T-helper 1 cell treated with Interleukin-12 subunit alpha and Interleukin-12 subunit beta and Interleukin-4 antibody, amounts not matched to agents 30 μg/mL and 1 μg/mL, for 36 hours (primary cell): Measurements from ENCODE around the gene MARCO.

Experiments
- H3K27ac Mint-ChIP-seq: one replicate; pipeline ENCODE4 v1.8.0; 2021; ENCODE audit warnings: mild to moderate bottlenecking, mixed read lengths
- H3K27me3 Mint-ChIP-seq: one replicate; pipeline ENCODE4 v1.8.0; 2021; ENCODE audit warnings: low read depth, mixed read lengths
- H3K36me3 Mint-ChIP-seq: one replicate; pipeline ENCODE4 v1.8.0; 2021; ENCODE audit warnings: low read depth, mixed read lengths
- H3K4me1 Mint-ChIP-seq: one replicate; pipeline ENCODE4 v1.8.0; 2021; ENCODE audit warnings: low read depth, mixed read lengths
- H3K4me3 Mint-ChIP-seq: one replicate; pipeline ENCODE4 v1.8.0; 2021; ENCODE audit warnings: mild to moderate bottlenecking, moderate library complexity, mixed read lengths
- H3K9me3 Mint-ChIP-seq: one replicate; pipeline ENCODE4 v1.8.0; 2021; ENCODE audit warnings: mixed read lengths

The MARCO gene

DNA sequence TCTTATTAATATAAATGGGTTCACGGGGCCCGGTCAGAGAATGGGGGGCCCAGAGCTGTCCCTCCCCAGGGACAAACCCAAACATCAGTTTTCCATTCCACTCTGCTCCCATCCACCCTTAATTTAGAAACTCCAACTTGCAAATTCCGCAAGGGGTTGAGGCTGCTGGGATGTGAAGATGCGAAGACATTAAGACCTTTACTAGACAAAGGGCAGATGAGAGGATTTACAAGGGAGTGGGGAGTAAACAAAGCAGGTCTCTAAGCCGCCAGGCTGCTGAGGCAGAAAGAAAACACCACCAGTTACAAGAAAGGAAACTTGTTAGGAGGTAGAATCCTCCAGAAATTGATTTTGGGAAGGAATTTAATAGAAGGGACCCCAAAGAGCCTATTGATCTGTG, 33.1 kb downstream of the MARCO start:
- no peaks in the 10 kb centered on the region for H3K27me3 Mint-ChIP-seq
- no peaks in the 10 kb centered on the region for H3K4me1 Mint-ChIP-seq
- H3K9me3 Mint-ChIP-seq: no peaks in the 10 kb centered on the region
- H3K4me3 Mint-ChIP-seq: no peak overlapping the region
- H3K27ac Mint-ChIP-seq: no peak overlapping the region
- no peaks in the 10 kb centered on the region for H3K36me3 Mint-ChIP-seq

DNA sequence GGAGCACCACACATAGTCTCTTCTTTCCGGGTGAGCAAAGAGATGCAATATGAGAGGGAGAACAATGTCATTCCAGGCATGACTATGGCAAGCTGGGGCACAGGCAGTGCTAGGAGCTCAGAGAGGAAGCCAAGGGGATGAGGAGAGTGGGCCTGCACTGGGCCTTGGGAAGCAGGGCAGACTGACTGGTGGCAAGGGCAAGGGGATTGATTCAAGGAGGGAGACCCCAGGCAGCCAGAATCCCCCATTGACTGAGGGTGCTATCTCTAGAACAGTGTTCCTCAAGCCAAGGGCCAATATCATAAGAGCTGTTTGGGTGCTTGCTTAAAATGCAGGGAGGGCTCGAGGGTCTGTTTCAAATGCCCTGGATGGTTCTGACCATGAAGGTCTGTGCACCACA, 36.1 kb downstream of the MARCO start:
- Mint-ChIP-seq H3K27me3 (no peaks in the 10 kb centered on the region), H3K36me3 (no peaks in the 10 kb centered on the region), H3K27ac (no peak overlapping the region), H3K4me3 (no peak overlapping the region), H3K9me3 (no peaks in the 10 kb centered on the region), H3K4me1 (no peaks in the 10 kb centered on the region)

DNA sequence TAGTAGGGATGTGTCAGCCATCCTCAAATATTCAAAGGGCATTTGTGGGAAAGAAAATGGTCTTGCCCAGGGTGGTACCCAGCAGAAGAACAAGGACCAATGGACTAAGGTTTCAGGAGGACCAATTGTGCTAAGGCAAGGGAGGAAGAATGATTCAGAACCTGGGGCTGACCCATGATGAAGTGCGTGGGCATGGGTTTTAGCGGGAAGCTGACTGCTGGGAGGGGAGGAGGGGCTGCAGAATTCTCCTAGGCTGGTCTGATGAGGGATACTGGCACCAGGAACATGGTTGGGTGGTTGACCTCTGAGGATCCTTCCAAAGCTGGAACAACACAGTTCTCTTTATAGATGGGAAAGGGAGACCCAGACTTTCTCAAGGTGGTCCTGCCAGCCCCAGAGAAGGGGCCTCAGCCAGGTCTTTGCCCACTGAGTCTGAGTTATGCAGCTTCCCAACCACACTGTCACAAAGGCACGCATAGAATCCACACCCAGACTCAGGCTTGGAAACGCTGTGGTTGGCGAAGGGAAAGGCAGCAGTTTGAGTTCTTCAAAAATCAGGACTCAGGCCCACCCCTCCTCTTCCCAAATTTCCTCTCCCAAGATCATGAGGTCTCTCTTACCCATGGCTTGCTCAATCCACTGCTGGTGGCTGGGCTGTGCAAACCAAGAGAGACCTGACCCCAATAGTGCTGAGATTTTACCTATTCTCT, 37.3 kb downstream of the MARCO start:
- no peak overlapping the region for H3K27ac Mint-ChIP-seq
- no peaks in the 10 kb centered on the region for H3K27me3 Mint-ChIP-seq
- no peaks in the 10 kb centered on the region for H3K9me3 Mint-ChIP-seq
- H3K4me1 Mint-ChIP-seq: no peaks in the 10 kb centered on the region
- H3K4me3 Mint-ChIP-seq: no peak overlapping the region
- H3K36me3 Mint-ChIP-seq: no peaks in the 10 kb centered on the region

DNA sequence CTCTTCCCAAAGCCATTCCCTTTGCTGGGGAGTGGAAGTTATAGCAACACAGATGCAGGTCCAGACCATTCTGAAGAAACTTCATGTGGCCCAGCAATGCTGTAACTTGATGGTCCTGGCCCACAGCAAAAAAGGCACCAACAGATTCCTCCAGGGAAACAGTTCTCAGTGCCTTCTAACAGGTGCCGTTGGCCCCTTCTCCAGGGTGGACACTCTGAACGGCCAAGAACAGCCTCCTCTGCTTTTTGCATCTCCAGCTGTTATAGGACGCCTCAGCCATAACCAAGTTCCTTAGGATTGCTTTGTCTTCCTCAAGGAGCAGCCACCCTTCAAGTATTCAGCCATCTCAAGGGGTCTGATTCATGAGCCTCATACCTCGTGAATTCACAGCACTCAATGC, 38.0 kb downstream of the MARCO start:
- H3K4me1 Mint-ChIP-seq: no peaks in the 10 kb centered on the region
- no peak overlapping the region for H3K27ac Mint-ChIP-seq
- H3K9me3 Mint-ChIP-seq: no peaks in the 10 kb centered on the region

DNA sequence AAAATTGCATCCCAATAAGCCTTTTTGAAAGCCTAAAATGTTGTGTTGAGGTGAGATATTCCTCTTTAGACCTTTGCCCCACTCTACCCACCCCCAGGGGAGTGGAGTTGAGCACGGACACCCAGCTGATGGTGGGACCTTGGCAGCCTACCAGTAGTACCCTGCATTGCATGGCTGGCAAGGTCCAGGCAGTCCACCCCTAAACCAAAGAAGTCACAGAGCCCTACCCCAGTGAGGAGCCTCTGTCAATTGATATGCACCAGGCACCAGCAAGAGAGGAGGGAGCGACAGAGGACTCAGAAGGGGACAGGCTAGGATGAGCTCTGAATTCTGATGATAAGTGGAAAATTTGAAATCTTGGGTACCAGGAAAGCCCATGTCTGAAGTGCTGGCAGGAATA, 38.6 kb downstream of the MARCO start:
- no peaks in the 10 kb centered on the region for H3K4me1 Mint-ChIP-seq
- no peak overlapping the region for H3K27ac Mint-ChIP-seq
- H3K4me3 Mint-ChIP-seq: no peak overlapping the region
- H3K9me3 Mint-ChIP-seq: no peaks in the 10 kb centered on the region
- no peaks in the 10 kb centered on the region for H3K36me3 Mint-ChIP-seq
- no peaks in the 10 kb centered on the region for H3K27me3 Mint-ChIP-seq

More for the DNA sequence above, 38.0 kb downstream of the MARCO start:
- no peak overlapping the region for H3K4me3 Mint-ChIP-seq
- no peaks in the 10 kb centered on the region for H3K27me3 Mint-ChIP-seq
- H3K36me3 Mint-ChIP-seq: no peaks in the 10 kb centered on the region

DNA sequence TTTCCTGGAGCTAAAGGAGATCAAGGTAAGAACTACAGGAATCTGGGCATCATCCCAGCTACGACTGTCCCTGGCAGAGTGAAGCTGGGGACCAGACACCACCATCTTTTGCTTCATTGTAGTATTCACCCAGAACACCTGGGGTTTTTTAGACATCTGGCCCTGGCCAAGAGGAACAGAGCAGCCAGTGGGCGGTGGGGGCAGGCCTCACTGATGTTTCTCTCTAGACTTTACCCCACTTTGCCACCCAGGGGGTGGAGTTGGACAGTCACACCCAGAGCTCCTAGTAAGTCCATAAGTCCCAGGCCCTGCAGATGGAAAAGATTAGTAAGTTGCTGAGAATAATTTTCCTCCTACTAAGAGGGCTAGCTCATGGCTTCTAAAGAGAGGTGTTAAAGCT, 39.6 kb downstream of the MARCO start:
- H3K27me3 Mint-ChIP-seq: no peaks in the 10 kb centered on the region
- no peak overlapping the region for H3K27ac Mint-ChIP-seq
- no peaks in the 10 kb centered on the region for H3K36me3 Mint-ChIP-seq
- no peak overlapping the region for H3K4me3 Mint-ChIP-seq
- no peaks in the 10 kb centered on the region for H3K4me1 Mint-ChIP-seq
- H3K9me3 Mint-ChIP-seq: no peaks in the 10 kb centered on the region

DNA sequence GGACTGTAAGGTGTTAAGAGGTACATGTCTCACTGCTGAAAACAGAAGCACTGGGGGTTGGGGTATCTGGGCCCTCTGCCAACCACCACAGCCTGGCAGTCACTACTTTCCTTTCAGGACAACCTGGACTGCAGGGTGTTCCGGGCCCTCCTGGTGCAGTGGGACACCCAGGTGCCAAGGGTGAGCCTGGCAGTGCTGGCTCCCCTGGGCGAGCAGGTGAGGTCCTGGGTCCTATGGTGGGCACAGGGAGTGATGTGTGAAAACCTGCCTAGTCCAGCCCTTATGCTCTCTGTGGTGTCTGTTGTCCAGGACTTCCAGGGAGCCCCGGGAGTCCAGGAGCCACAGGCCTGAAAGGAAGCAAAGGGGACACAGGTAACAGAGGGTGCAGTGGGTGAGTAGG, 40.0 kb downstream of the MARCO start:
- Mint-ChIP-seq H3K4me1 (no peaks in the 10 kb centered on the region), H3K36me3 (no peaks in the 10 kb centered on the region), H3K27me3 (no peaks in the 10 kb centered on the region), H3K4me3 (no peak overlapping the region), H3K9me3 (no peaks in the 10 kb centered on the region), H3K27ac (no peak overlapping the region)

DNA sequence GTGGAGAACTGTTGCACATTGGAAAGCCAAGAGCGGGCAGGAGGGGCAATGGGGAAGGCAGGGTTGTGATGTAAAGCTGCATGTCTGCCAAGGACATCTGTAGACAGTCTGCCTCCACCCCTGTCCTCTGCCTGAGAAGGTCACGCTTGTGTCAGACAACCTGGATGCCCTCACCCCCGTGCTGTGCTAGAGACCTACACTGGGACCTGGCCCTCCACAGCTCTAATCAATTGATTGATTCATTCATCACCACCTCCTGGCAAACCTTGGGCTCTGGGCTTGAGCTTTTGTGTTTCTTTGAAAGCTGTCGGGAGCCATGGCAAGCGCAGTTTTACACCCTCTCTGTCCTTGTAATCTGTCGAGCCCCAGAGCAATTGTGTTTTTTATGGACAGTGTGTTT, 41.1 kb downstream of the MARCO start:
- no peaks in the 10 kb centered on the region for H3K4me1 Mint-ChIP-seq
- no peak overlapping the region for H3K27ac Mint-ChIP-seq
- no peaks in the 10 kb centered on the region for H3K36me3 Mint-ChIP-seq
- no peaks in the 10 kb centered on the region for H3K27me3 Mint-ChIP-seq
- no peak overlapping the region for H3K4me3 Mint-ChIP-seq
- H3K9me3 Mint-ChIP-seq: no peaks in the 10 kb centered on the region

DNA sequence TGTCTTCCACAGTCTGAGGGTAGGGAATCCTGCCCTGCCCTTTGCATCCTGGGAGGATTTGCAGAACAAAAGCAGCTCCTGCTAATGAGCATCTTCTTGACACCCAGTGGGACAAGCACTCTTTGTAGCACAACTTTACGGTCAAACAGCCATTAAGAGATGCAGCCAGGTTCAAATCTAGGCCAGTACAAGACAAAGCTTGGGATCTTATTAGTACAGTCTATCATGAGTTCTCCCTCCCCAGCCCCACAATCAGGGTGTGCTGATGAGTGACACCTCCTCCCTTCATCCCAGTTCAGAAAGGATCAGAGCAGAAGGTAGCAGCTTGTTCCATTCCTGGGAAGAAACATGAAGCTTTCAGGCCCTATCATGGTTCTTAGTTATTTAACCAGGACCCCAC, 41.9 kb downstream of the MARCO start:
- Mint-ChIP-seq H3K9me3 (no peaks in the 10 kb centered on the region), H3K4me1 (no peaks in the 10 kb centered on the region), H3K4me3 (no peak overlapping the region), H3K36me3 (no peaks in the 10 kb centered on the region), H3K27me3 (no peaks in the 10 kb centered on the region), H3K27ac (no peak overlapping the region)

DNA sequence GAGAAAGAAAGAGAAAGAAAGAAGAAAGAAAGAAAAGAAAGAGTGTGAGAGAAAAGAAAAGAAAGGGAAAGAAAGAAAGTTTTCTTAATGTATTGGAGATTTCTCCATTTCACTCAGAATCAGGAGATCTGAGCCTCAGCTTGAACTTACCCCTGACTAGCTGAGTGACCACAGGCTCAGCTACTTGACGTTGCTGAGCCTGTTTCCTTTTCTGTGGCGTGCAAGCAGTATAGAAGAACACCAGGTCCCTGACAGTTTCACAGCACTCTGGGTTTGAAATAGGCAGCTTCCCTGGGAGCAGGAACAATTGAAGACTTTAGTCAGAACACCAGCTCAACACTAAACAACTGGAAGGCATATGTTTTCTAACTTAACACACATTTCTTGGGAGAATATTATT, 44.7 kb downstream of the MARCO start:
- no peaks in the 10 kb centered on the region for H3K27me3 Mint-ChIP-seq
- no peak overlapping the region for H3K27ac Mint-ChIP-seq
- no peaks in the 10 kb centered on the region for H3K9me3 Mint-ChIP-seq
- H3K4me1 Mint-ChIP-seq: no peaks in the 10 kb centered on the region
- H3K4me3 Mint-ChIP-seq: no peak overlapping the region
- H3K36me3 Mint-ChIP-seq: no peaks in the 10 kb centered on the region

DNA sequence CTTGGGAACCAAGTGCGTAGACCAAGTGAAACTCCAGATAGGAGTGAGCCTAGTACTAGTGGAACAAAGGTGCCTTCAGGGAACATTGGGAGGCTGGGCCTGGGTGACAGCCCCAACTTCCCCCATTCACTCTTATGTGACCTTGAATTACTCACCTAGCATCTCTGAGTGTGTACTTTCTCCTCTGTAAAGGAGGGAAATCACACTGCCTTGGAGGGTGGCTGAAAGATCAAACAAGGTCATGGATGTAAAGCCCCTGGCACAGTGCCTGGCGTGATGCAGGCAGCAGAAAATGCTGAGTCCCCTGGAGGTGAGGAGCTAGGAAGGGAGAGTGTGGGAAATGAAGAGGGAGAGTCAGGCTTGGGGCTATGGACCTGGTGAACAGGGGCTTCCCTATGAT, 45.9 kb downstream of the MARCO start:
- no peaks in the 10 kb centered on the region for H3K27me3 Mint-ChIP-seq
- no peak overlapping the region for H3K4me3 Mint-ChIP-seq

DNA sequence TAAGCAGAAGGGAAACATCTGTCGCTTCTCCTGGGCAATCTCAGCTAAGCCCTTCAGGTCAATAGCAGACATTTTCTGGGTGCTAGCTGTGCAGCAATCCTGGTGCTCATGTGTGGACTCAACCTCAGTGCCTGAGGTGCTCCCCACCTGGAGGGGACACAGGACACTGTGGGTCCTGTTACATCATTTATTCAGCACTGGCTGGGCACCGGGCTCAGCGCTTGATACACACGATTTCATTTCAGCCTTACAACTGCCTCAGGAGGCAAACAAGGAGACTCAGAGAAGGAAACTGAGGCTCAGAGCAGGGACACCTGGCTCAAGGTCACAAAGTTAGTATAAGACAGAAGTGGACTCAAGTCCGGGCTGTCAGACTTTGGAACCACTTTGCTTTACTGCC, 46.7 kb downstream of the MARCO start:
- H3K27ac Mint-ChIP-seq: no peak overlapping the region
- no peaks in the 10 kb centered on the region for H3K9me3 Mint-ChIP-seq
- H3K4me3 Mint-ChIP-seq: no peak overlapping the region
- H3K27me3 Mint-ChIP-seq: no peaks in the 10 kb centered on the region
- peaks cover 3% of the 10 kb centered on the region for H3K4me1 Mint-ChIP-seq
- no peaks in the 10 kb centered on the region for H3K36me3 Mint-ChIP-seq

More for the DNA sequence above, 45.9 kb downstream of the MARCO start:
- H3K9me3 Mint-ChIP-seq: no peaks in the 10 kb centered on the region
- H3K36me3 Mint-ChIP-seq: no peaks in the 10 kb centered on the region
- no peak overlapping the region for H3K27ac Mint-ChIP-seq
- no peaks in the 10 kb centered on the region for H3K4me1 Mint-ChIP-seq

DNA sequence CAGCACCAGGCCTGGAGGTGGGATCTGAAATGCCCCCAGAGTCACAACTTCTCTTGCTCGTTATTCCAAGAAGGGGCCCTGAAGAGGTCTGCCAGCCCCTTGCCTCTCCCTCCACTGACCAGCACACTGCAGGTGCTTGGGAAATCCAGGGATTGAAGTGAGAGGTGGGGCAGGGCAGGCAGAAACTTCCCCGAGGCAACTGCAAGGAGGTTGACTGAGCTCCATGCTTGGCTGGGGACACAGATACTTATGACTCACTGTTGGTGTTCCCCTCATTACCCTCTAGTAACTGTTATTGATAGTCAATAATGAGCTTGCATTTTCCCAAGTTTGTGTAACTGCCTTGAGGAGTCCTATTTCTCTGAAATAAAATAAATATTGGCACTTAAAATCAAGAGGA, 47.5 kb downstream of the MARCO start:
- no peak overlapping the region for H3K4me3 Mint-ChIP-seq
- no peaks in the 10 kb centered on the region for H3K27me3 Mint-ChIP-seq
- peaks cover 3% of the 10 kb centered on the region for H3K4me1 Mint-ChIP-seq
- no peaks in the 10 kb centered on the region for H3K9me3 Mint-ChIP-seq
- no peaks in the 10 kb centered on the region for H3K36me3 Mint-ChIP-seq
- no peak overlapping the region for H3K27ac Mint-ChIP-seq

DNA sequence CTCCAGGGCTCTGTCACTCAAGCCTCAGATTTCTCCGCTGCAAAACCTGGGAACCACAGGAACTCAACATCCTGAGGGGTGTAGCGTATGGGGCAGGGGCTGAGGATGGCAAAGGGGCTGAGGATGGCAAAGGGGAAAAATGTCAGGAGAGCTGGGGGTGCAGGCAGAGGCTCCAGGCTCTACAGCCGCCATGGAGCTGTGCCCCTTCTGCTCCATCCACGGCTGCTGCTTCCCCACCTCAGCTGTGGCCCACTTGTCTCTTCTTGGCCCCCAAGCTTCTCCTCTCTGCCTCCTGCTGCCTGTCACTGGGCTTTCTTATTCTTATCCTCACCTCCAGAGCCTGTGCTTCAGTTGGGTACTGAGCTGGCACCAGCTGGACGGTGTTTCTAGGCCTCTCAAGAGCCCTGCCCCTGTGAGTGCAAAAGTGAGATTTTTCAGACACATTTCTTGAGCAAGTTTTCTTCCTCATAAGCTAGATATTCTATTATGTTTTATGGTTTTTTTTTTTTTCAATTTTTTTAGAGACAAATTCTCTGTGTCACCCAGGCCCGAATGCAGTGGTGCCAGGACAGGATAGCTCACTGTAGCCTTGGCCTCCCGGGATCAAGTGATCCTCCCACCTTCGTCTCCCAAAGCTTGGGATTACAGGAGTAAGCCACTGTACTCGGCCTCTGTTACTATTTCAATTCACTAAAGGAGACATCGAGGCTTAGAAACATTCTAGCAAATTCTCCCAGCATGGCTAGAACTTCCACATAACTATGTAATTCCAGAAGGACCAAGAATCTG, 49.0 kb downstream of the MARCO start:
- Mint-ChIP-seq H3K4me3 (no peak overlapping the region), H3K36me3 (no peaks in the 10 kb centered on the region), H3K9me3 (no peaks in the 10 kb centered on the region), H3K27me3 (no peaks in the 10 kb centered on the region), H3K27ac (no peak overlapping the region), H3K4me1 (peaks cover 3% of the 10 kb centered on the region)

DNA sequence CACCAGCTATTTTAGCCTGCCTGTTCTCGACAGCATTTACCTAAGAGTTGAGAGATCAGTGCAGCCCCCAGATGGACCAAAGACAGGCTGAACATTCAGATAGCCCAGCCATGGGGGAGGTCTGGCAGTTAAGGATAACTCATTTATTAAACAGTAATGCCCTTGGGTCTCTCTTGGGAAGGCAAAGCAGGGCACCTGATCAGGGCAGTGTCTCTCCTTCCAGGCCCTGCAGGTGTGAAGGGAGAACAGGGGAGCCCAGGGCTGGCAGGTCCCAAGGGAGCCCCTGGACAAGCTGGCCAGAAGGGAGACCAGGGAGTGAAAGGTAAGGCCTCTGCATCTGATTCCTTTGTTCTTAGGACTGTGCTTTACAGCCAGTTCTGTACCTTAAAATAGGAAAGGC, 49.6 kb downstream of the MARCO start:
- Mint-ChIP-seq H3K4me3 (no peak overlapping the region), H3K27ac (no peak overlapping the region), H3K9me3 (no peaks in the 10 kb centered on the region), H3K36me3 (no peaks in the 10 kb centered on the region), H3K4me1 (peaks cover 3% of the 10 kb centered on the region), H3K27me3 (no peaks in the 10 kb centered on the region)
